Ishikawa (cell line): Measurements from ENCODE around the gene ARPC2.

ENCODE experiments used
- CEBPB ChIP-seq: IDR thresholded peaks from 2 replicates; pipeline ENCODE4 v1.6.1; 2012
- CREB1 ChIP-seq: IDR thresholded peaks from 2 replicates; pipeline ENCODE4 v1.6.1; 2012; ENCODE audit warnings: low read depth
- EGR1 ChIP-seq: IDR thresholded peaks from 2 replicates; pipeline ENCODE4 v1.6.1; 2012
- EP300 ChIP-seq: IDR thresholded peaks from 2 replicates; pipeline ENCODE4 v1.6.1; 2012; ENCODE audit warnings: borderline replicate concordance
- FOXM1 ChIP-seq: IDR thresholded peaks from 2 replicates; pipeline ENCODE4 v1.6.1; 2012; ENCODE audit warnings: low read depth, borderline replicate concordance
- MAX ChIP-seq: IDR thresholded peaks from 2 replicates; pipeline ENCODE4 v1.6.1; 2012
- NFIC ChIP-seq: IDR thresholded peaks from 2 replicates; pipeline ENCODE4 v1.6.1; 2012
- RAD21 ChIP-seq: IDR thresholded peaks from 2 replicates; pipeline ENCODE4 v1.6.1; 2012; ENCODE audit warnings: low read depth
- REST ChIP-seq: IDR thresholded peaks from 2 replicates; pipeline ENCODE4 v1.6.1; 2012; ENCODE audit warnings: low read depth, mild to moderate bottlenecking
- TAF1 ChIP-seq: IDR thresholded peaks from 2 replicates; pipeline ENCODE4 v1.6.1; 2012; ENCODE audit warnings: low read depth, mild to moderate bottlenecking
- TCF12 ChIP-seq: IDR thresholded peaks from 2 replicates; pipeline ENCODE4 v1.6.1; 2012; ENCODE audit warnings: low read depth
- TEAD4 ChIP-seq: IDR thresholded peaks from 2 replicates; pipeline ENCODE4 v1.6.1; 2012
- YY1 ChIP-seq: IDR thresholded peaks from 2 replicates; pipeline ENCODE4 v1.6.1; 2012; ENCODE audit warnings: low read depth
- ZBTB7A ChIP-seq: IDR thresholded peaks from 2 replicates; pipeline ENCODE4 v1.6.1; 2012; ENCODE audit warnings: low read depth
- TF ChIP-seq, protein P1 (sequence below): IDR thresholded peaks from 2 replicates; pipeline ENCODE4 v1.6.1; 2012

ARPC2 gene

GRCh38 chr2:218217360-218218267 lies 625 bp downstream of the ARPC2 start:
- TF ChIP-seq REST (no peak), CEBPB (no peak), TCF12 (no peak), NFIC (no peak), RAD21 (no peak), FOXM1 (no peak), EGR1 (peak; percentile 35; the same call in 1 of the 2 replicates), ZBTB7A (no peak), TEAD4 (no peak), CREB1 (no peak), YY1 (peak; percentile 36; the same call in 1 of the 2 replicates), MAX (no peak), TAF1 (no peak; the same call in 1 of the 2 replicates), EP300 (0 out of 2 replicates have a peak, but pooled peaks have one; percentile 3)
- TF ChIP-seq, protein P1, sequence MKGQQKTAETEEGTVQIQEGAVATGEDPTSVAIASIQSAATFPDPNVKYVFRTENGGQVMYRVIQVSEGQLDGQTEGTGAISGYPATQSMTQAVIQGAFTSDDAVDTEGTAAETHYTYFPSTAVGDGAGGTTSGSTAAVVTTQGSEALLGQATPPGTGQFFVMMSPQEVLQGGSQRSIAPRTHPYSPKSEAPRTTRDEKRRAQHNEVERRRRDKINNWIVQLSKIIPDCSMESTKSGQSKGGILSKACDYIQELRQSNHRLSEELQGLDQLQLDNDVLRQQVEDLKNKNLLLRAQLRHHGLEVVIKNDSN, result no peak

DNA sequence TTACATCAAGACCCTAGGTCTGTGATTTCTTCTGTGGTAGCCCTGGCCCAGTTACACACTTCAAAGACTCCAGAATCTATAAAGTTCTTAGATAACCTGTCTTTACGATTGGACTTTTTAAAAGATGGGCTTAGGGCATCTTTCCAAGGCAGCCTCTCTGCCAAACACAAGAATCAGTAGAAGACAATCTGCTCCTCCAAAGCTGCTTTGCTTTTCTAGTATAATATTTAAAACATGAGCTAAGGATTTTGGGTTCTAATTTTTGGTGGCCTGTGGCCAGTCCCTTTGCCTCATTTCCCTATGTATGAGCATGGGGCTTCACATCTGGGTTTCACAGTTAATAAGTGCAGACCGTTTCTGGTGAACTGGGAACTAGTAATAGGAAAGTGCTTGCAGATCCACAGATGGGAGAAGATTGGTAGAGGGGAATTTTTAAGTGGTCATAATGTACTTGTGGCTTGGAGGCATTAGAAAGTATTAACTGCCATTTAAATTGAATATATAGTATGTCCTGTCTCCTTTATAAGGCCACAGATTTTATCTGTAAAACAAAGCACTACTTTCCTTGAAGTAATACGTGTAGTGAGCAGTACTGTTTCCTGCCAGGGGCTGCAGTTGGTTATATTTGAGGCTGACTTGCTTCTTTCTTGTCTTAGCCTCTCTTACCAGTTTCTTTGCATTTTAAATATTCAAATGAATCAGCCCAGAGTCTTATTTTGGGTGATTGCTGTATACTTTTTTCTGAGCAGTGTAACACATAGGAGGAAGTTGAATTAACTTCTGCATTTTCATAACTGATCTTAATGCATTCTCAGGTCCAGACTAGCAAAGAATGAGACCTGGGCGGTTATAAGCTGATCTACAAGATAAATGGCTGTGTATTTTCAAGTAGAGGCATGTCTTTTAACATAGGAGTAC lies 1.5 kb downstream of the ARPC2 start:
- no peak for TF ChIP-seq CREB1
- no peak for TF ChIP-seq TCF12
- no peak for TF ChIP-seq EGR1
- TF ChIP-seq YY1, result no peak
- TF ChIP-seq ZBTB7A, result no peak
- TF ChIP-seq MAX, result no peak

- no peak for TF ChIP-seq FOXM1
- TF ChIP-seq TAF1, result no peak
- no peak for TF ChIP-seq CEBPB
- TF ChIP-seq, protein P1, result no peak
- no peak for TF ChIP-seq CREB1
- no peak for TF ChIP-seq RAD21
- TF ChIP-seq REST, result no peak
- no peak for TF ChIP-seq YY1
- no peak for TF ChIP-seq TCF12
- no peak for TF ChIP-seq NFIC
- no peak for TF ChIP-seq MAX
- no peak for TF ChIP-seq EP300
- no peak for TF ChIP-seq ZBTB7A
- TF ChIP-seq EGR1, result no peak
- TF ChIP-seq TEAD4, result no peak
Observed at GRCh38 chr2:218219934-218220333, 2.9 kb downstream of the ARPC2 start.

DNA sequence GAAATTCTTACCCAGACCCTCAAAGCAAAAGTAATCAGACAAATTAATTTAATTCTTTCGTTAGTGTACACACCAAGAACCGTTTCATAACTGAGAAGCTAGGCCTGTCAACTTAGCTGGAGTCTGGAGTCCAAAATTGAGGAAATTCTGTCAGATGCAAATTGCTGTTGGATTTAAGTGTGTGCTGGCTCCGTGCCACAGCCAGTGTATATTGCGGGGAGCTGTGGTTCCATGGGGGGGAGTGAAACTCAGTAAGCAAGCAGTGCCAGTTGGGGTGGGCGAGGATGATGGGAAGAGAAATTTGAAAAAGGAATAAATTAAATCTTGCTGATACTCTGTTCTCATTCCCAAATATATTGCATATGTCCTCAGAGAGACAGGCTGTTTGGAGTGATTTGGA lies 4.0 kb downstream of the ARPC2 start:
- TF ChIP-seq YY1 (no peak), ZBTB7A (no peak), EP300 (no peak), CREB1 (no peak), TEAD4 (no peak), RAD21 (no peak), FOXM1 (no peak), CEBPB (no peak), TCF12 (no peak), MAX (no peak), NFIC (no peak)
- TF ChIP-seq, protein P1, result no peak
